ENCODE results near the gene STAP1. TPM values are rescaled to one million over a fixed set of nuclear protein-coding genes. Genes with fewer than 3 reads are reported as not detected.

Gene STAP1
- total and polyA plus RNA-seq, 2 of the 8 experiments (the other 6 are each of a cell fraction or from before 2014, with no cell fraction given): not detected

DNA sequence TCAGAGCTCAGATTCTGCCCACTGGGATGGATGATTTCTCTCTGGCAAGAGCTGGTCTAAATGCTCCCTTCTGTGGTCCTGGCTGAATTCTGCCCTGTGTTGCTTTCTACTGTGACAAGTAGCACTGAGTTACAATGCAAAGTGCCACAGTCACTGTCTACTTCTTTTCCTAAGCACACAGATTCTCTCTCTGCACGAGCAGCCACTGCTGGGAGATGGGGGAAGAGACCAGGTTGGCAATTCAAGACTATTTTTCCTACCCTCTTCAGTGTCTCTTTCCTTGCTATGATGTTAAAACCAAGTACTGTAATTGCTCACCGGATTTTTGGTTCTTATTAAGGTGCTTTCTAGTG lies 45.5 kb downstream of the STAP1 start:
- Histone ChIP-seq H3K14ac (ENCODE audit: insufficient read length) (no peak overlapping the region), H3K18ac (ENCODE audit: extremely low read depth, low read length) (no peak overlapping the region), H4K91ac (replicated peaks; ENCODE audit: insufficient read length, low read length) (no peak overlapping the region), H3K27me3 (replicated peaks in 1 of 4; ENCODE audit: control insufficient read depth in 3 of 4, extremely low read depth in 1 of 4, insufficient read depth in 3 of 4, low read length in 3 of 4) (no peaks in the 10 kb centered on the region), H3K9ac (replicated peaks in 1 of 4; ENCODE audit: extremely low read depth in 1 of 4, low read depth in 3 of 4, low read length in 3 of 4) (no peak overlapping the region), H3K23ac (ENCODE audit: insufficient read length) (no peak overlapping the region), H3K23me2 (ENCODE audit: low read depth, low read length) (no peaks in the 10 kb centered on the region), H3K9me3 (ENCODE audit: insufficient read depth in 2 of 2, low read depth in 1 of 2, low read length in 1 of 2) (no peaks in the 10 kb centered on the region), H3K27ac (ENCODE audit: low read depth, low read length) (no peak overlapping the region), H3K4me2 (ENCODE audit: insufficient read depth in 1 of 2, low read depth in 2 of 2, low read length in 2 of 2) (no peak overlapping the region), H4K20me1 (replicated peaks in 1 of 2; ENCODE audit: control insufficient read depth in 1 of 2, insufficient read depth in 2 of 2, low read length in 2 of 2) (no peaks in the 10 kb centered on the region), H2BK5ac (ENCODE audit: low read depth, low read length) (no peak overlapping the region), H3K4ac (replicated peaks; ENCODE audit: insufficient read length, low read depth, low read length) (no peak overlapping the region), H3K79me1 (ENCODE audit: low read depth, low read length) (no peaks in the 10 kb centered on the region), H3K4me1 (replicated peaks in 1 of 4; ENCODE audit: control insufficient read depth in 3 of 4, insufficient read depth in 4 of 4, low read length in 3 of 4) (no peaks in the 10 kb centered on the region), H4K8ac (ENCODE audit: extremely low read depth, insufficient read depth, low read length) (no peak overlapping the region), H2BK15ac (ENCODE audit: low read length) (no peak overlapping the region), H3K36me3 (ENCODE audit: control insufficient read depth in 2 of 4, insufficient read depth in 4 of 4, low read length in 3 of 4) (no peaks in the 10 kb centered on the region), H3K56ac (replicated peaks; ENCODE audit: insufficient read length, low read depth, low read length) (no peak overlapping the region), H2BK12ac (ENCODE audit: low read depth, low read length) (no peak overlapping the region), H3K4me3 (ENCODE audit: extremely low read depth in 1 of 4, insufficient read depth in 2 of 4, low read depth in 3 of 4, low read length in 4 of 4) (no peak overlapping the region), H4K5ac (ENCODE audit: insufficient read length, low read depth, low read length) (no peak overlapping the region), H2BK120ac (replicated peaks; ENCODE audit: low read depth, low read length) (no peak overlapping the region), H2AFZ (ENCODE audit: low read length) (peak overlapping the region; percentile 64), H2AK5ac (ENCODE audit: low read depth, low read length) (no peak overlapping the region), H3K79me2 (ENCODE audit: control insufficient read depth in 1 of 2, insufficient read depth in 2 of 2, low read length in 2 of 2) (no peaks in the 10 kb centered on the region), H2BK20ac (ENCODE audit: low read length) (no peak overlapping the region)
- WGBS, 2 experiments (ENCODE audit: extremely low coverage in 1 of 2, insufficient coverage in 1 of 2, insufficient read length in 1 of 2, insufficient replicate concordance in 2 of 2, low coverage in 1 of 2, low lambda C conversion rate in 2 of 2, missing lambda C conversion rate in 1 of 2): 74% methylated on average over 2 of the region's 2 CpGs; no CpG with 5 or more reads in 1 of the 2 experiments
- POLR2A ChIA-PET (ENCODE audit: partially characterized antibody): no interaction called here
- no peak for FAIRE-seq
- CTCF ChIA-PET (ENCODE audit: partially characterized antibody): no interaction called here
- no peak for DNase-seq (ENCODE audit: low read depth in 1 of 2, low spot score in 2 of 2)
- TF ChIP-seq ATF2 (IDR thresholded peaks at IDR 0.05; ENCODE audit: low read length) (no peak), ZNF274 (IDR thresholded peaks at IDR 0.05; ENCODE audit: borderline replicate concordance, extremely low read depth, low read length) (no peak), CBX5 (IDR thresholded peaks at IDR 0.05; ENCODE audit: low read depth, low read length) (no peak), TAF7 (optimal IDR thresholded peaks at IDR 0.05; ENCODE audit: borderline replicate concordance, low read depth, low read length) (no peak), EZH2 (IDR thresholded peaks at IDR 0.05; ENCODE audit: low read depth, low read length, severe bottlenecking) (no peak), RAD21 (IDR thresholded peaks at IDR 0.05 in 1 of 2, conservative IDR thresholded peaks at IDR 0.05 in 1 of 2; ENCODE audit: low read depth in 2 of 2, low read length in 2 of 2) (no peak), SIRT6 (IDR thresholded peaks at IDR 0.05; ENCODE audit: low read length) (no peak), EGR1 (IDR thresholded peaks at IDR 0.05; ENCODE audit: borderline replicate concordance, low read depth, low read length) (no peak), GABPA (IDR thresholded peaks at IDR 0.05; ENCODE audit: borderline replicate concordance, insufficient read depth, low read length) (no peak)
- TF ChIP-seq, protein P1, sequence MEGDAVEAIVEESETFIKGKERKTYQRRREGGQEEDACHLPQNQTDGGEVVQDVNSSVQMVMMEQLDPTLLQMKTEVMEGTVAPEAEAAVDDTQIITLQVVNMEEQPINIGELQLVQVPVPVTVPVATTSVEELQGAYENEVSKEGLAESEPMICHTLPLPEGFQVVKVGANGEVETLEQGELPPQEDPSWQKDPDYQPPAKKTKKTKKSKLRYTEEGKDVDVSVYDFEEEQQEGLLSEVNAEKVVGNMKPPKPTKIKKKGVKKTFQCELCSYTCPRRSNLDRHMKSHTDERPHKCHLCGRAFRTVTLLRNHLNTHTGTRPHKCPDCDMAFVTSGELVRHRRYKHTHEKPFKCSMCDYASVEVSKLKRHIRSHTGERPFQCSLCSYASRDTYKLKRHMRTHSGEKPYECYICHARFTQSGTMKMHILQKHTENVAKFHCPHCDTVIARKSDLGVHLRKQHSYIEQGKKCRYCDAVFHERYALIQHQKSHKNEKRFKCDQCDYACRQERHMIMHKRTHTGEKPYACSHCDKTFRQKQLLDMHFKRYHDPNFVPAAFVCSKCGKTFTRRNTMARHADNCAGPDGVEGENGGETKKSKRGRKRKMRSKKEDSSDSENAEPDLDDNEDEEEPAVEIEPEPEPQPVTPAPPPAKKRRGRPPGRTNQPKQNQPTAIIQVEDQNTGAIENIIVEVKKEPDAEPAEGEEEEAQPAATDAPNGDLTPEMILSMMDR (IDR thresholded peaks at IDR 0.05; ENCODE audit: control extremely low read depth in 1 of 3, insufficient read depth in 1 of 3, low read depth in 1 of 3, low read length in 3 of 3): no peak

Data from H1 (cell line).